Transverse colon (tissue), 4 donors: Measurements from ENCODE around the gene PLXNC1. TPM values are rescaled to one million over a fixed set of nuclear protein-coding genes. Genes with fewer than 3 reads are reported as not detected.
A peak's percentile ranks its signal among the peaks of the same experiment; 100 is the strongest.

Experiments
- DNase-seq: peaks from one replicate; pipeline ENCODE4 v3.0.0-alpha.2; 2019
- H3K27ac ChIP-seq, 4 donors: fragments of 200-600 bp; sonication (generic); 2 replicates each; pipeline ENCODE4 v1.5.1; 2016 to 2018; ENCODE audit warnings: inconsistent platforms in 4 of 4
- H3K27me3 ChIP-seq: fragments of 200-600 bp; sonication (generic); 2 replicates; pipeline ENCODE4 v1.5.1; 2017; ENCODE audit warnings: inconsistent platforms
- H3K36me3 ChIP-seq, 4 donors: fragments of 200-600 bp; sonication (generic); 2 replicates each; pipeline ENCODE4 v1.5.1; 2017 to 2019; ENCODE audit warnings: inconsistent platforms in 4 of 4
- H3K4me1 ChIP-seq, 4 donors: fragments of 200-600 bp; sonication (generic); 2 replicates each; pipeline ENCODE4 v1.5.1; 2017 to 2020; ENCODE audit warnings: inconsistent platforms in 4 of 4
- H3K4me3 ChIP-seq, 4 donors: fragments of 200-600 bp; sonication (generic); 1 replicate in 1 of 4; 2 replicates in 3 of 4; pipeline versions ENCODE4 v1.5.1 to v1.6.1; 2017 to 2019; ENCODE audit warnings: inconsistent platforms in 4 of 4
- H3K9me3 ChIP-seq, 2 donors: fragments of 200-600 bp; sonication (generic); 2 replicates each; pipeline ENCODE4 v1.5.1; 2017 to 2019; ENCODE audit warnings: inconsistent platforms in 2 of 2
- EP300 ChIP-seq: sonication (generic); formaldehyde crosslinking; IDR thresholded peaks from one replicate; pipeline ENCODE4 v1.6.1; 2017; ENCODE audit warnings: antibody characterized with exemption, low read depth
- POLR2A ChIP-seq: fragments of 450-650 bp; IDR thresholded peaks from one replicate; pipeline ENCODE4 v1.6.1; 2016; ENCODE audit warnings: antibody characterized with exemption, mild to moderate bottlenecking, moderate library complexity
- POLR2AphosphoS5 ChIP-seq, 3 donors: sonication (generic); formaldehyde crosslinking; IDR thresholded peaks; one replicate each; pipeline ENCODE4 v1.6.1; 2016; ENCODE audit warnings: antibody characterized with exemption in 3 of 3
- WGBS, 2 donors: methylation state at CpG; one replicate each; pipeline ENCODE4 v1.1.5; 2018; ENCODE audit warnings: low coverage in 1 of 2; 5-methylcytosine and 5-hydroxymethylcytosine counted together
- in situ Hi-C, 4 donors: fragments of 200-750 bp; cut with MboI; loops; one replicate each; pipeline versions ENCODE4 v1.15.0 to v1.15.1; 2017; ENCODE audit warnings: low sequenced_read_pairs in 3 of 4, low pct_ligation_motif_present in 1 of 4, low pct_unique_long_range_greater_than_20kb in 1 of 4
- intact Hi-C: fragments of 100-400 bp; cut with DNase I; formaldehyde crosslinking; loops from one replicate; pipeline ENCODE4 v1.15.1; 2023; ENCODE audit warnings: low total_unique reads
- total RNA-seq, 4 donors: library from RNA; depleted of rRNA; stranded (reverse); fragments of >200 nt; gene quantifications; one replicate each; pipeline ENCODE4 v1.1.0, GENCODE V29; 2016
- TF ChIP-seq, protein P1 (sequence below), 5 experiments: fragments of 200-600 bp in 3 of 5; fragments of 450-650 bp in 2 of 5; sonication (generic) in 3 of 5; IDR thresholded peaks; 1 replicate in 2 of 5; 2 replicates in 3 of 5; pipeline ENCODE4 v1.5.1; 2016 to 2017; ENCODE audit warnings: antibody characterized with exemption in 5 of 5, inconsistent platforms in 3 of 5, mild to moderate bottlenecking in 2 of 5, moderate library complexity in 1 of 5

PLXNC1 gene
- total RNA-seq, 4 donors from 2014 or later, result 3.3 to 12.7 (median 6.8) TPM

DNA sequence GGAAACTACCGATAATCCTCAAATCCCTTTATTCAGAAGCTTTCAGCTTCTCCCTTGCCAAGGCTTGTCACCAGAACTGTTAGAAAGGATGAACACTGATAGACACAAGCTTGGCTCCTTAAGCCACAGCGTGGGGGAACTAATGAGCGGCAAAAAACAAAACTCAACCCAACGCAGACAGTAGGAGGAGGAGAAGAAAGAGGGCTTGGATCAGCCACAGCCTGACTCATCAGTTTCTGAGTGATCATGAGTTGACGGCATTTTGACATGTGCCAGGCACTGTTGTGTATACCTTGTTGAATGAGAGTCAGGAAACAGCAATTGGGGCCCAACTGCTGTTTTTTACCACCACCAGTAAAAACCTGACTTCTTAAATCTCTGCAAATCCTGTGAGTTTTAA lies 23.7 kb downstream of the PLXNC1 start:
- Histone ChIP-seq H3K27me3 (no peaks in the 10 kb centered on the region), H3K4me1 (peaks cover 0 to 19% (median 0%) of the 10 kb centered on the region in 4 donors), H3K4me3 (no peak overlapping the region), H3K9me3 (no peaks in the 10 kb centered on the region), H3K27ac (peak overlapping the region in 1 of 4 donors; percentile 39), H3K36me3 (no peaks in the 10 kb centered on the region)
- intact Hi-C loops, result no loop called here
- TF ChIP-seq POLR2A, result no peak
- TF ChIP-seq EP300, result no peak
- TF ChIP-seq POLR2AphosphoS5 (IDR thresholded peaks at IDR 0.05), result no peak
- TF ChIP-seq, protein P1, sequence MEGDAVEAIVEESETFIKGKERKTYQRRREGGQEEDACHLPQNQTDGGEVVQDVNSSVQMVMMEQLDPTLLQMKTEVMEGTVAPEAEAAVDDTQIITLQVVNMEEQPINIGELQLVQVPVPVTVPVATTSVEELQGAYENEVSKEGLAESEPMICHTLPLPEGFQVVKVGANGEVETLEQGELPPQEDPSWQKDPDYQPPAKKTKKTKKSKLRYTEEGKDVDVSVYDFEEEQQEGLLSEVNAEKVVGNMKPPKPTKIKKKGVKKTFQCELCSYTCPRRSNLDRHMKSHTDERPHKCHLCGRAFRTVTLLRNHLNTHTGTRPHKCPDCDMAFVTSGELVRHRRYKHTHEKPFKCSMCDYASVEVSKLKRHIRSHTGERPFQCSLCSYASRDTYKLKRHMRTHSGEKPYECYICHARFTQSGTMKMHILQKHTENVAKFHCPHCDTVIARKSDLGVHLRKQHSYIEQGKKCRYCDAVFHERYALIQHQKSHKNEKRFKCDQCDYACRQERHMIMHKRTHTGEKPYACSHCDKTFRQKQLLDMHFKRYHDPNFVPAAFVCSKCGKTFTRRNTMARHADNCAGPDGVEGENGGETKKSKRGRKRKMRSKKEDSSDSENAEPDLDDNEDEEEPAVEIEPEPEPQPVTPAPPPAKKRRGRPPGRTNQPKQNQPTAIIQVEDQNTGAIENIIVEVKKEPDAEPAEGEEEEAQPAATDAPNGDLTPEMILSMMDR (IDR thresholded peaks at IDR 0.05), result no peak
- in situ Hi-C loops, result no loop called here
- peak; percentile 24 for DNase-seq
- 78 to 100% methylated on average over 3 to 5 of the region's 5 CpGs for WGBS, 2 donors

DNA sequence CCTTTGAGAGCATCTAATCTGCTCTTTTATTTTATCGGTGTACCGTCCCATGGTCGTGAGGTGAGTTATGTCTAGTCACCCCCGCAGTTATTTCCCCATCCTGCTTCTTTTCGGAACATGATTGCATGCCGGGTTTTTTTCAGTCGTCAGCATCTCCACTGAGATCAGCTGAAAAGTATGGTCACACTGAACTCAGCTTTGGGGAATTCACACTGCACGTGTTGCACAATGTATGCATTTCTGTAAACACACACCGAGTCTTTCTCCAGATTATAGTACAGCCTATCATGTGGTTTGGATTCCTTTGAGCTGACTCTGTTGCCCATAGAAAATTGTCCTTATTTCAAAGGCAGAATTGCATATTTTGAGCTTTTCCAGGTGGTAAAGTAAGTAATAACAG lies 24.6 kb downstream of the PLXNC1 start:
- H3K9me3 ChIP-seq, result peaks cover under 1 to 1% of the 10 kb centered on the region in 2 donors
- no peaks in the 10 kb centered on the region for H3K27me3 ChIP-seq
- 63 to 81% methylated on average over 8 to 9 of the region's 9 CpGs for WGBS, 2 donors
- H3K4me3 ChIP-seq, result no peak overlapping the region
- no peaks in the 10 kb centered on the region for H3K36me3 ChIP-seq
- peak overlapping the region; percentile 51 to 70 (median 57) for H3K27ac ChIP-seq
- DNase-seq, result peak; percentile 31
- in situ Hi-C loops, result no loop called here
- no peak for TF ChIP-seq POLR2A
- TF ChIP-seq, protein P1 (IDR thresholded peaks at IDR 0.05), result no peak
- TF ChIP-seq POLR2AphosphoS5 (IDR thresholded peaks at IDR 0.05), result no peak
- H3K4me1 ChIP-seq, result peaks cover 0 to 19% (median 0%) of the 10 kb centered on the region in 4 donors
- intact Hi-C loops, result no loop called here

DNA sequence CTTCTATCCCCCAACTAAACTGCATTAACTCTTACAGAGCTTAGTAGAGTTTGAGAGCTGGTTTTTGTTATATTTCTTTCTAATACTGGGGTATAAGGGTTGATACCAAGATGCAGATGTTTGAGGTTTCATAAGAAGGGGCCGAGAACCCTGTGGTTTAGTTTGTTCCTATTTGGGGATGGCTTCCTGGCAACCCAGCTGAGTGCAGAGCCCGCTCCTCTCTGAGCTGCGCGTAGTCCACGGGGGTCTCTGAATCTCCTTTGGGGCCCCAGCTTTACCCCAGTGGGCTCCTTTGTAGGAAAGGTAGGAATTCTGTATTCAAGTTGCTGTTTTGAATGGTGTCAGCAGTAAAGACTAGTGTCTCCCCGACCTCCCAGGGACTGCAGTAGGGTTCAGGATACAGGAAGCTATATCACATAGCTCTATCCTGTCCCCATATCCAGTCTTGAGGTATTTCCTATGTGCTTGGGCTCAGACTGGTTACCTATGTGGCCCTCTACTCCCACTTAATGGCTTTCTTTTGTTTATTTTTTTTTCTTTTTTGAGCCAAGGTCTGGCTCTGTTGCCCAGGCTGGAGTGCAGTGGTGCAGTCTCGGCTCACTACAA lies 25.4 kb downstream of the PLXNC1 start:
- in situ Hi-C loops (no loop called here), intact Hi-C loops (no loop called here)
- no peak for TF ChIP-seq POLR2A
- TF ChIP-seq EP300, result no peak
- no peak for TF ChIP-seq POLR2AphosphoS5 (IDR thresholded peaks at IDR 0.05)
- TF ChIP-seq, protein P1 (IDR thresholded peaks at IDR 0.05), result no peak
- no peak overlapping the region for H3K4me3 ChIP-seq
- WGBS, 2 donors, result 66% methylated on average over 7 of the region's 7 CpGs; no CpG with 5 or more reads in 1 of the 2 donors
- peak; percentile 31 for DNase-seq
- H3K9me3 ChIP-seq, result peaks cover 6 to 7% of the 10 kb centered on the region in 2 donors
- peaks cover 0 to 19% (median 0%) of the 10 kb centered on the region in 4 donors for H3K4me1 ChIP-seq
- H3K27me3 ChIP-seq, result no peaks in the 10 kb centered on the region
- no peaks in the 10 kb centered on the region for H3K36me3 ChIP-seq
- peak overlapping the region; percentile 51 to 70 (median 57) for H3K27ac ChIP-seq

DNA sequence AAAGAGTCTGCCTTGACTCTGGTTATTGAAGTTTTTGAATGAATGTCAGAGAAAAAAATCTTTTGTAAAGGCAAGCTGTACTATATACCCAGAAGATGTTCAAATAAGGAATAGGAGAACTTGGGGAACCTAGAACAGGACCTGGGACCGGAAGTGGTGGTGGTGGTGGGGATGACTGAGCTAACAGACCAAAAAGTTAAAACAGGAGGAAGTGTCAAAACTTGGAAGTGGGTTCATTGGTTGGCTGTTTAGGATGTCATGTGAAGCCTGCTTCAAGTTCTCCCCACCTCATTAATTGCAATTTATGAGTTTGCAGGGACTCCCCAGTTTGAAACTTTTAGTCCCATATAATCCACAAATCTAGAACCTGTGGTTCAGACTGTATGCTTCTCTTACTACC lies 26.2 kb downstream of the PLXNC1 start:
- no peaks in the 10 kb centered on the region for H3K36me3 ChIP-seq

More for the DNA sequence above, 26.2 kb downstream of the PLXNC1 start:
- TF ChIP-seq, protein P1 (IDR thresholded peaks at IDR 0.05), result no peak
- TF ChIP-seq POLR2A, result no peak
- TF ChIP-seq POLR2AphosphoS5 (IDR thresholded peaks at IDR 0.05), result no peak
- TF ChIP-seq EP300, result no peak
- peak overlapping the region in 3 of 4 donors; percentile 57 to 70 (median 57) for H3K27ac ChIP-seq
- no peaks in the 10 kb centered on the region for H3K27me3 ChIP-seq
- peaks cover 0 to 19% (median 0%) of the 10 kb centered on the region in 4 donors for H3K4me1 ChIP-seq
- peak; percentile 63 for DNase-seq
- intact Hi-C loops (no loop called here), in situ Hi-C loops (no loop called here)
- H3K9me3 ChIP-seq, result peaks cover 6 to 7% of the 10 kb centered on the region in 2 donors
- H3K4me3 ChIP-seq, result no peak overlapping the region
- WGBS, 2 donors, result 30 to 74% methylated on average over 1 of the region's 1 CpG
